Measurements from ENCODE around the gene ANTXR1. TPM values are rescaled to one million over a fixed set of nuclear protein-coding genes. Genes with fewer than 3 reads are reported as not detected.

ANTXR1 gene
- total RNA-seq, 1 experiment from 2014 or later, result 181 TPM

DNA sequence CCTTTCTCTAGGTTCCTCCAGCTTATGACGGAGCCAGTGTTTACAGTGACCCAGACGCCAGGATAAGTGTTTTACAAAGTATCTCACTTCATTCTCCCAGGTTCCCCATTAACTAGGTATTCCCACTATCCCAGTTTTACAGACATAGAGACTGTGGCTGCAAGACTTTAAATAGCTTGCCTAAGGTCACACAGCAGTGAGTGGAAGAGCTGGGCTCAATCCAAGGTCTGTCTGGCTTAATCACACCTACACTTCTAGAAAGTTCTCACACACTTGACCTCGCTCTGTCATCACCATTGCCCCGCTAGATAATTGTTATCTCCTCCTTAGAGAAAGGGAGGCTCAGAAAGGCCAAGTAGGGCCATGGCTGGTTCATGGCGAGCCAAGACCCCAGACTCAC, 110.2 kb downstream of the ANTXR1 start:
- TF ChIP-seq EZH2 (IDR thresholded peaks at IDR 0.05; ENCODE audit: borderline replicate concordance, low read depth, low read length, poor library complexity, severe bottlenecking) (no peak), CTCF (conservative IDR thresholded peaks at IDR 0.05; ENCODE audit: low read depth, low read length) (no peak)
- ChIA-PET CTCF (no interaction called here), POLR2A (ENCODE audit: low non-redundant PET) (no interaction called here)
- intact Hi-C loops (cut with micrococcal nuclease; ENCODE audit: unreplicated experiment), result no loop called here
- DNase-seq (ENCODE audit: low spot score), result no peak
- Histone ChIP-seq H3K4me3 (ENCODE audit: low read depth, low read length, poor library complexity, severe bottlenecking) (no peak overlapping the region), H3K9me3 (ENCODE audit: low read depth, low read length, poor library complexity, severe bottlenecking) (no peaks in the 10 kb centered on the region), H3K36me3 (ENCODE audit: insufficient read depth, low read length, poor library complexity, severe bottlenecking) (peaks cover 19% of the 10 kb centered on the region), H3K4me1 (ENCODE audit: insufficient read depth, low read length, poor library complexity, severe bottlenecking) (no peaks in the 10 kb centered on the region), H3K27ac (ENCODE audit: low read depth, low read length, poor library complexity, severe bottlenecking) (no peak overlapping the region), H3K27me3 (replicated peaks; ENCODE audit: insufficient read depth, low read depth, low read length, poor library complexity) (no peaks in the 10 kb centered on the region)
- BruUV-seq (replicated peaks), result no TSS peak

- BruUV-seq (replicated peaks), result no TSS peak
- H3K27ac ChIP-seq (ENCODE audit: low read depth, low read length, poor library complexity, severe bottlenecking), result no peak overlapping the region
- no peaks in the 10 kb centered on the region for H3K9me3 ChIP-seq (ENCODE audit: low read depth, low read length, poor library complexity, severe bottlenecking)
- H3K4me1 ChIP-seq (ENCODE audit: insufficient read depth, low read length, poor library complexity, severe bottlenecking), result no peaks in the 10 kb centered on the region
- TF ChIP-seq CTCF (conservative IDR thresholded peaks at IDR 0.05; ENCODE audit: low read depth, low read length) (no peak), EZH2 (IDR thresholded peaks at IDR 0.05; ENCODE audit: borderline replicate concordance, low read depth, low read length, poor library complexity, severe bottlenecking) (no peak)
- ChIA-PET CTCF (no interaction called here), POLR2A (ENCODE audit: low non-redundant PET) (no interaction called here)
- H3K4me3 ChIP-seq (ENCODE audit: low read depth, low read length, poor library complexity, severe bottlenecking), result no peak overlapping the region
- H3K36me3 ChIP-seq (ENCODE audit: insufficient read depth, low read length, poor library complexity, severe bottlenecking), result peaks cover 24% of the 10 kb centered on the region
- no peak for DNase-seq (ENCODE audit: low spot score)
- H3K27me3 ChIP-seq (replicated peaks; ENCODE audit: insufficient read depth, low read depth, low read length, poor library complexity), result no peaks in the 10 kb centered on the region
- intact Hi-C loops (cut with micrococcal nuclease; ENCODE audit: unreplicated experiment), result no loop called here
Observed at GRCh38 chr2:69124343-69124742, 111.4 kb downstream of the ANTXR1 start.

DNA sequence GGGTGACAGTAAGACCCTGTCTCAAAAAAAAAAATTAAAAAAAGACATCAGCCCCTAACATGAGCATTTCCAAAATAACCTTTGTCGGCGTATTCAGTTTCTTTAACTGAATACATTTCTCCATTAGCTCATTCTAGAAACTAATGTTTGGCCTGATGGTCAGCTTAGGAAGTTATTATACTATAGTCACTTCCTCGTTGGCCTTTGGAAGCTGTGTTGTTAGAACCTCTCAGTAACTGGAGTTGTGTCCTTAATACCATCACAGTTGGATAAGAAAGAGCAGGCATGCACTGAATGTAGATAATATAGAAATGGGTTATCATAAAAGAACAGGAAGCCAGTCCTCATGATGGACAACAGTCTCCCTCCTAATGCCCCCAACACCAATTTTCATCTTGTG, 112.8 kb downstream of the ANTXR1 start:
- CTCF ChIA-PET, result no interaction called here
- H3K27ac ChIP-seq (ENCODE audit: low read depth, low read length, poor library complexity, severe bottlenecking), result no peak overlapping the region
- no TSS peak for BruUV-seq (replicated peaks)
- peaks cover 33% of the 10 kb centered on the region for H3K36me3 ChIP-seq (ENCODE audit: insufficient read depth, low read length, poor library complexity, severe bottlenecking)
- intact Hi-C loops (cut with micrococcal nuclease; ENCODE audit: unreplicated experiment), result no loop called here
- H3K4me1 ChIP-seq (ENCODE audit: insufficient read depth, low read length, poor library complexity, severe bottlenecking), result no peaks in the 10 kb centered on the region
- H3K27me3 ChIP-seq (replicated peaks; ENCODE audit: insufficient read depth, low read depth, low read length, poor library complexity), result no peaks in the 10 kb centered on the region
- no peak overlapping the region for H3K4me3 ChIP-seq (ENCODE audit: low read depth, low read length, poor library complexity, severe bottlenecking)
- no peaks in the 10 kb centered on the region for H3K9me3 ChIP-seq (ENCODE audit: low read depth, low read length, poor library complexity, severe bottlenecking)
- DNase-seq (ENCODE audit: low spot score), result no peak
- TF ChIP-seq CTCF (conservative IDR thresholded peaks at IDR 0.05; ENCODE audit: low read depth, low read length) (no peak), EZH2 (IDR thresholded peaks at IDR 0.05; ENCODE audit: borderline replicate concordance, low read depth, low read length, poor library complexity, severe bottlenecking) (no peak)
- POLR2A ChIA-PET (ENCODE audit: low non-redundant PET), result no interaction called here

Measured in A673 (cell line).